Smooth muscle cell of the brain vasculature (primary cell): ENCODE data around the gene RHOG.
"Not testable (repeated sequence)": the region's sequence is repeated elsewhere in the genome, so short reads cannot be mapped to it uniquely, and the experiment has no call there.

ENCODE experiments used
- DNase-seq: peaks from one replicate; pipeline ENCODE4 v3.0.0-alpha.2; 2012; ENCODE audit warnings: low read depth, low spot score

The RHOG gene

GRCh38 chr11:3808861-3809623 is 31.7 kb downstream of the RHOG start:
- DNase-seq: no peak

GRCh38 chr11:3807909-3808860 is 32.6 kb downstream of the RHOG start, which contains the start of gene PGAP2:
PGAP2 (plus strand) TSS chr11:3808560; CDS start chr11:3811260, 2,700 bp downstream.
- no peak for DNase-seq

DNA sequence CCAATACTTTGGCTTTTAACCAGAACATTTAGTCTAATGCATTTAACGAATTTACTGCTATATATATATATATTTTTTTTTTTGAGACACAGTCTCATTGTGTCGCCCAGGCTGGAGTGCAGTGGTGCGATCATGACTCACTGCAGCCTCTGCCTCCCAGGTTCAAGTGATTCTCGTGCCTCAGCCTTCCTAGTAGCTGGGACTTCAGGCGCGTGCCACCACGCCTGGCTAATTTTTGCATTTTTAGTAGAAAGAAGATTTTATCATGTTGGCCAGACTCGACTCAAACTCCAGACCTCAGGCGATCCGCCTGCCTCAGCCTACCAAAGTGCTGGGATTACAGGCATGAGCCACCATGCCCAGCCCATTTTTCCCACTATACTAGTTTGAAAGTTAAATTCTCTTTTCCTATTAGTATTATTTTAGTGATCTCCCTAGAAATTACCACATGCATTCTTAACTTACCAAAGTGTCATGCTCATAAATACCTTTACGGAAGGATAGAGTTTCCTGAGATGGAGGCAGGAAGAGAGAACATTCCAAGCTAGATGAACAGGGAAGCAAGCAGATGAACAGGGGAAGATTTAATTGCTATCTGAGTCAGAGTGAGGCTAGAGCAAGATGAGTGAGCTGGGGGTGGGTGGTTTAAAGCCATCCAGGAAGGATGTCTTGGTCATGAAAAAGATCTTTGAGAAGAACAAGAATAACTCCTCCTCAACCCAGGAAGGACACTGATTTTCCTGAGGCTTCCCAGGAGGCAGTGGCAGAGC is 36.8 kb downstream of the RHOG start:
- DNase-seq: no peak

- no peak for DNase-seq
These were observed 38.6 kb downstream of the RHOG start for GRCh38 chr11:3802011-3802790.

DNA sequence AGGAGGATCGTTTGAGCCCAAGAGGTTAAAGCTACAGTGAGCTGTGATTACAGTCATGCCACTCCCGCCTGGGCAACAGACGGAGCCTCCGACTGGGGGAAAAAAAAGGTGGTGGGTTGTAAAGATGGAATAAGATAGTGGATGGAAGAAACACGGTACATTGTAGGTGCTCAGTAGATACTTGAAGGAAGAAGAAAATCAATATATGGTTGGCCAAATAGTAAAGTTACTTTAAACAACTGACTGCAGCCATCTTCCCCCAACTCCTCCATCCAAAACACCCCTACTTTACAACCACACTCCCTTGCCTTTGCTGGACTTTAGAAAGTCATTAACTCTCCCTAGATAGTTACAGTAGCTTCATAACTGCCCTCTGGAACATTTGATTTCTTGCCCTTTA is 40.9 kb downstream of the RHOG start:
- no peak for DNase-seq

DNA sequence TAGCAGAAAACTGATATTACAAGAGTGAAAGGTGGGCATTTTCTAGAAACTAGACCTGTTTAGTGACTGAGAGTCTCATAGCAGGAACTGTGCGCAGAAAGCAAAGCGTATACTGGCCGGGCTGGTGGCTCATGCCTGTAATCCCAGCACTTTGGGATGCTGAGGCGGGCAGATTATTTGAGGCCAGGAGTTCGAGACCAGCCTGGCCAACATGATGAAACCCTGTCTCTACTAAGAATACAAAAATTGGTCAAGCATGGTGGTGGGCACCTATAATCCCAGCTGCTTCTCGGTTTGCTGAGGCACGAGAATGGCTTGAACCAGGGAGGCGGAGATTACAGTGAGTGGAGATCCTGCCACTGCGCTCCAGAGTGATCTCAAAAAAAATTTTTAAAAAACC is 41.6 kb downstream of the RHOG start:
- no peak for DNase-seq

GRCh38 chr11:3797329-3798090 is 43.2 kb downstream of the RHOG start, which contains the start of gene NUP98:
NUP98 (minus strand) TSS chr11:3797554; CDS start chr11:3782117, 15,437 bp downstream.
- peak; percentile 99 for DNase-seq

- DNase-seq: no peak
These were observed 43.9 kb downstream of the RHOG start for GRCh38 chr11:3796801-3797328.

GRCh38 chr11:3796346-3796745 is 44.4 kb downstream of the RHOG start:
- DNase-seq: no peak

- DNase-seq: no peak
These were observed 44.8 kb downstream of the RHOG start for GRCh38 chr11:3796002-3796311.

DNA sequence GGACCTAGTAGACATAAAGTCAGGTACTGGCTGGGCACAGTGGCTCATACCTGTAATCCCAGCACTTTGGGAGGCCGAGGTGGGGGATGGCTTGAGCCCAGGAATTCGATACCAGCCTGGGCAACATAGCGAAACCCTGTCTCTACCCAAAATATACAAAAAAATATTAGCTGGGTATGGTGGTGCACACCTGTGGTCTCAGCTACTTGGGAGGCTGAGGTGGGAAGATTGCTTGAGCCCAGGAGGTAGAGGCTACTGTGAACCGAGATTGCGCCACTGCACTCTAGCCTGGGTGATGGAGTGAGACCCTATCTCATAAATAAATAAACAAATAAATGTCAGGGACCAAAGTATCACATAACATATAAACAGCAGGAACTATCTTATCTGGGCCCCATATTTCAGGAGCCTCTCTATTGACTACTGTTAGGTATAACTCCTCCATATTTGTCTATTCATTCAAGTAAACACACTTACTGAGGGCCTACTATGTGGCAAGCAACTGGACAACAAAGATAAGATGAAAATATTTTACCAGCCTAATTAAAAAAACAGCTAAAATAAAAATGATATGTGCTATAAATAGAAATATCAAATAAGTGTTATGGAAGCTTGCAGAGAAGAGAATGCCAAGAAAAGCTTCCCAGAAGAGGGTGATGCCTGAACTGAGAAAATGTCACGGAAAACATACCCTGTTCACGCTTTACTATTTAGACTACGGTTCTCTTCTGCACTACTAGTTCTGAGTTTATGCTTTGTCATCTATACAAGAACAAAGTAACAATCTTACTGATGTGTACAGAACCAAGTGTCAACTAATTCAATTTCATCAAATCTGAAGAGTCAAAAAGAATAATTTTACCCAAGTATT is 45.4 kb downstream of the RHOG start:
- DNase-seq: no peak

GRCh38 chr11:3794387-3794786 is 46.4 kb downstream of the RHOG start:
- DNase-seq: not testable (repeated sequence)

DNA sequence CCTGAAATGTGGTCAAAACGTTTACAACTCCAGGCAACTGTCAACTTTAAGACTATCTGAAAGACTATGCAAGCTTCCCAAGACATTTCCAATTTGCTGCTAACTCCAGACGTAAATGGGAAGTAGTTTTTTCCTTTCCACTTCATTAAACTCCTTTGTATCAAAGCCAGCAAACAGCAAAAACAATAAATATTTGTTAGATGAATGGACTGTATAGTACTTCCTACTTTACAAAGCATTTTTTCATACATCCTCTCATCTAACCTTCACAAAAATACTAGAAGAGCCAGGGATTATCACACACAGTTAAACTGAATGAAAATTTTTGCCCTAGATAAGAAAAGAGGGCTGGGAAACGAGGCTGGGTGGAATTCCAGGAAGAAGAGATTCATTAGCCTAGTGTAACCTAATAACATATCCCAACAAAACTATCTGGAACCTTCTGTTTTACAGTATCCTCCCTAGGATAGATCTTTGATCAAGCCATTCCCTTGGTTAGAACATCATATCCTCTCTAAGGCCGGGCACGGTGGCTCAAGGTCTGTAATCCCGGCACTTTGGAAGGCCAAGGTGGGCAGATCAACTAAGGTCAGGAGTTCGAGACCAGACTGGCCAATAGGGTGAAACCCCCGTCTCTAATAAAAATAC is 53.9 kb downstream of the RHOG start:
- no peak for DNase-seq

- no peak for DNase-seq
These were observed 57.1 kb downstream of the RHOG start for GRCh38 chr11:3783611-3784010.

DNA sequence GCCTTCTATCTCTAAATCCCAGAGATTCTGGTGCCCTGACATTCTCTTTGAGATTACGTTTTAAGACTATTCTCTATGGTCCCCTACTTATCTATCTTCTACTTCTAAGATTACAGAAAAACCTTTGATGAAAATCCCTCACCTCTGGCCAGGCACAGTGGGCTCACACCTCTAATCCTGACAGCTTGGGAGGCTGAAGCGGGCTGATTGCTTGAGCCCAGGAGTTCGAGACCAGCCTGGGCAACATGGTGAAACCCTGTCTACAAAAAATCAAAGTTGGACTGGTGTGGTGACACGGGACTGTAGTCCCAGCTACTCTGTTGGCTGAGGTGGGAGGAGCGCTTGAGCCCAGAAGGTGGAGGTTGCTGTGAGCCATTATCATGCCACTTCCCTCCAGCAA is 57.8 kb downstream of the RHOG start:
- DNase-seq: no peak

DNA sequence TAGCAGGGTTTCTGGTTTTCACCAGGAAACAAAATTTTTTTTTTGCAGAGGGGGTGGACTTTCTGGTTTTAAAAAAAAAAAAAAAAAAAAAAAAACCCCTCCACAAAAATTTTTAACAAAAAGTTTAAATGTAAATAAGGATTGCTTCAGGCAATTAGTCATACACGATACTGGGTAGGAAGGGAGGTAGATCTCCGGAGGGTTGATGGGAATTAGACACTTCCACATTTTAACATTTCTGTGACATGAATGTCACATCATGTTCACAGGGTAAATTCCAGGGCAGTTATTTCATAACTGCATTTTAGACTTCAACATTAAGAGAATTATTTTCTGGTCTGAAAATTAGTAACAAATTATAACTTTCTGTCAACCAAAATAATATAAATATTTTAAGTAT is 59.3 kb downstream of the RHOG start:
- DNase-seq: no peak
